ENCODE measurements around the gene CLEC16A.

CLEC16A gene

GRCh38 chr16:10997485-10997884 is 53.1 kb downstream of the CLEC16A start:
- ChIA-PET POLR2A (ENCODE audit: low non-redundant PET) (no interaction called here), CTCF (no interaction called here)
- H3K27ac ChIP-seq = no peak overlapping the region
- no peak for TF ChIP-seq CTCF (conservative IDR thresholded peaks at IDR 0.05; ENCODE audit: low read depth)
- no peak for DNase-seq (ENCODE audit: low spot score)

GRCh38 chr16:10999300-10999699 is 54.9 kb downstream of the CLEC16A start:
- TF ChIP-seq CTCF (conservative IDR thresholded peaks at IDR 0.05; ENCODE audit: low read depth) = no peak
- POLR2A ChIA-PET (ENCODE audit: low non-redundant PET) = no interaction called here
- CTCF ChIA-PET = interaction anchor here (0.6 kb wide), 1 partner anchor 352 kb away, joined by 3 read pairs; no protein-coding TSS in a partner anchor
- DNase-seq (ENCODE audit: low spot score) = no peak
- no peak overlapping the region for H3K27ac ChIP-seq

- no peak overlapping the region for H3K27ac ChIP-seq
- TF ChIP-seq CTCF (conservative IDR thresholded peaks at IDR 0.05; ENCODE audit: low read depth) = no peak
- no peak for DNase-seq (ENCODE audit: low spot score)
- POLR2A ChIA-PET (ENCODE audit: low non-redundant PET) = no interaction called here
- CTCF ChIA-PET = interaction anchor here (1.1 kb wide), 1 partner anchor 18 kb away, joined by 3 read pairs; no protein-coding TSS in a partner anchor
Measured at GRCh38 chr16:11001611-11002010, 57.2 kb downstream of the CLEC16A start.

GRCh38 chr16:11003141-11003540 is 58.8 kb downstream of the CLEC16A start:
- DNase-seq (ENCODE audit: low spot score) = no peak
- ChIA-PET CTCF (no interaction called here), POLR2A (ENCODE audit: low non-redundant PET) (no interaction called here)
- TF ChIP-seq CTCF (conservative IDR thresholded peaks at IDR 0.05; ENCODE audit: low read depth) = no peak
- no peak overlapping the region for H3K27ac ChIP-seq

- DNase-seq (ENCODE audit: low spot score) = no peak
- ChIA-PET CTCF (interaction anchor here (0.6 to 0.7 kb wide), 2 partner anchors 10 to 89 kb away, joined by 3 to 4 read pairs; no protein-coding TSS in a partner anchor), POLR2A (ENCODE audit: low non-redundant PET) (no interaction called here)
- peak overlapping the region; percentile 78 for H3K27ac ChIP-seq
- no peak for TF ChIP-seq CTCF (conservative IDR thresholded peaks at IDR 0.05; ENCODE audit: low read depth)
Measured at GRCh38 chr16:11004351-11004750, 60.0 kb downstream of the CLEC16A start.

- ChIA-PET CTCF (no interaction called here), POLR2A (ENCODE audit: low non-redundant PET) (no interaction called here)
- H3K27ac ChIP-seq = peak overlapping the region; percentile 78
- no peak for TF ChIP-seq CTCF (conservative IDR thresholded peaks at IDR 0.05; ENCODE audit: low read depth)
- DNase-seq (ENCODE audit: low spot score) = no peak
Measured at GRCh38 chr16:11004973-11005610, 60.7 kb downstream of the CLEC16A start.

Measured in RWPE1 (cell line).